Measurements from ENCODE around the gene RYK. TPM values are rescaled to one million over a fixed set of nuclear protein-coding genes. Genes with fewer than 3 reads are reported as not detected.

The RYK gene
- total RNA-seq, 1 experiment from 2014 or later: 135 TPM

GRCh38 chr3:134189849-134190248, 60.8 kb downstream of the RYK start:
- Mint-ChIP-seq H3K27ac (ENCODE audit: unreplicated experiment) (no peak overlapping the region), H3K9me3 (ENCODE audit: low read depth, unreplicated experiment) (no peaks in the 10 kb centered on the region), H3K4me3 (ENCODE audit: low read depth, unreplicated experiment) (no peak overlapping the region), H3K36me3 (ENCODE audit: insufficient read depth, unreplicated experiment) (peaks cover 28% of the 10 kb centered on the region), H3K27me3 (ENCODE audit: unreplicated experiment) (no peaks in the 10 kb centered on the region), H3K4me1 (ENCODE audit: low read depth, unreplicated experiment) (no peaks in the 10 kb centered on the region)
- intact Hi-C loops (cut with micrococcal nuclease; ENCODE audit: unreplicated experiment): loop anchor here (10.0 kb wide), 1 partner anchor 375 kb away; no protein-coding TSS in a partner anchor
- no peak for DNase-seq
- TF ChIP-seq CTCF (IDR thresholded peaks at IDR 0.05; ENCODE audit: unreplicated experiment): no peak
- BruUV-seq (replicated peaks): no TSS peak
- CTCF ChIA-PET: interaction anchor here (0.9 kb wide), 1 partner anchor 10 kb away, joined by 3 read pairs; no protein-coding TSS in a partner anchor

GRCh38 chr3:134186391-134186790, 64.3 kb downstream of the RYK start:
- DNase-seq: no peak
- intact Hi-C loops (cut with micrococcal nuclease; ENCODE audit: unreplicated experiment): loop anchor here (10.0 kb wide), 1 partner anchor 372 kb away; no protein-coding TSS in a partner anchor
- H3K4me1 Mint-ChIP-seq (ENCODE audit: low read depth, unreplicated experiment): no peaks in the 10 kb centered on the region

GRCh38 chr3:134180761-134181160, 69.9 kb downstream of the RYK start:
- Mint-ChIP-seq H3K4me3 (ENCODE audit: low read depth, unreplicated experiment) (no peak overlapping the region), H3K27me3 (ENCODE audit: unreplicated experiment) (no peaks in the 10 kb centered on the region), H3K27ac (ENCODE audit: unreplicated experiment) (no peak overlapping the region), H3K36me3 (ENCODE audit: insufficient read depth, unreplicated experiment) (peaks cover 17% of the 10 kb centered on the region), H3K4me1 (ENCODE audit: low read depth, unreplicated experiment) (no peaks in the 10 kb centered on the region), H3K9me3 (ENCODE audit: low read depth, unreplicated experiment) (no peaks in the 10 kb centered on the region)
- intact Hi-C loops (cut with micrococcal nuclease; ENCODE audit: unreplicated experiment): loop anchor here (10.0 kb wide), 1 partner anchor 366 kb away; no protein-coding TSS in a partner anchor
- CTCF ChIA-PET: interaction anchor here (1.2 kb wide), 1 partner anchor 9 kb away, joined by 3 read pairs; no protein-coding TSS in a partner anchor
- BruUV-seq (replicated peaks): no TSS peak
- no peak for TF ChIP-seq CTCF (IDR thresholded peaks at IDR 0.05; ENCODE audit: unreplicated experiment)
- DNase-seq: no peak

More at GRCh38 chr3:134186391-134186790, 64.3 kb downstream of the RYK start:
- BruUV-seq (replicated peaks): no TSS peak
- Mint-ChIP-seq H3K9me3 (ENCODE audit: low read depth, unreplicated experiment) (no peaks in the 10 kb centered on the region), H3K27me3 (ENCODE audit: unreplicated experiment) (no peaks in the 10 kb centered on the region), H3K27ac (ENCODE audit: unreplicated experiment) (no peak overlapping the region), H3K4me3 (ENCODE audit: low read depth, unreplicated experiment) (no peak overlapping the region), H3K36me3 (ENCODE audit: insufficient read depth, unreplicated experiment) (peaks cover 20% of the 10 kb centered on the region)
- CTCF ChIA-PET: no interaction called here
- no peak for TF ChIP-seq CTCF (IDR thresholded peaks at IDR 0.05; ENCODE audit: unreplicated experiment)

- Mint-ChIP-seq H3K4me3 (ENCODE audit: low read depth, unreplicated experiment) (no peak overlapping the region), H3K27ac (ENCODE audit: unreplicated experiment) (no peak overlapping the region), H3K27me3 (ENCODE audit: unreplicated experiment) (no peaks in the 10 kb centered on the region), H3K9me3 (ENCODE audit: low read depth, unreplicated experiment) (no peaks in the 10 kb centered on the region), H3K4me1 (ENCODE audit: low read depth, unreplicated experiment) (no peaks in the 10 kb centered on the region), H3K36me3 (ENCODE audit: insufficient read depth, unreplicated experiment) (peaks cover 24% of the 10 kb centered on the region)
- DNase-seq: no peak
- no TSS peak for BruUV-seq (replicated peaks)
- intact Hi-C loops (cut with micrococcal nuclease; ENCODE audit: unreplicated experiment): no loop called here
- CTCF ChIA-PET: interaction anchor here (1.2 kb wide), 1 partner anchor 11 kb away, joined by 3 read pairs; no protein-coding TSS in a partner anchor
- no peak for TF ChIP-seq CTCF (IDR thresholded peaks at IDR 0.05; ENCODE audit: unreplicated experiment)
Observed at GRCh38 chr3:134179508-134179907, 71.2 kb downstream of the RYK start.
